Cardiac muscle cell (in vitro differentiated cells and primary cell): Measurements from ENCODE around the gene KDM7A. TPM values are rescaled to one million over a fixed set of nuclear protein-coding genes. Genes with fewer than 3 reads are reported as not detected.

Source experiments
- DNase-seq, 2 donors: peaks; one replicate each; pipeline versions ENCODE4 v3.0.0 to v3.0.0-alpha.2; 2010 to 2017; ENCODE audit warnings: low read depth in 1 of 2, low spot score in 1 of 2
- H3K27ac ChIP-seq: fragments of 200-600 bp; sonication (generic); 2 replicates; pipeline ENCODE4 v1.5.1; 2016
- H3K27me3 ChIP-seq: fragments of 200-600 bp; sonication (generic); 2 replicates; pipeline ENCODE4 v1.6.0; 2016; ENCODE audit warnings: control low read depth
- H3K36me3 ChIP-seq: fragments of 200-600 bp; sonication (generic); 2 replicates; pipeline ENCODE4 v1.5.1; 2016; ENCODE audit warnings: control low read depth
- H3K4me1 ChIP-seq: fragments of 200-600 bp; sonication (generic); 2 replicates; pipeline ENCODE4 v1.8.1; 2017; ENCODE audit warnings: low read depth, mild to moderate bottlenecking, mixed run types
- H3K4me3 ChIP-seq: fragments of 200-600 bp; sonication (generic); 2 replicates; pipeline ENCODE4 v1.5.1; 2016; ENCODE audit warnings: mild to moderate bottlenecking
- H3K9me3 ChIP-seq: fragments of 200-600 bp; sonication (generic); 2 replicates; pipeline ENCODE4 v1.5.1; 2017; ENCODE audit warnings: low read depth, mild to moderate bottlenecking, control low read depth
- polyA plus RNA-seq: library from polyadenylated mRNA; unstranded; fragments of >200 nt; fragmentation: Nextera tagmentation; extraction: Ambion mirVana; gene quantifications from 2 replicates; pipeline ENCODE4 v1.2.1, GENCODE V29; 2016
- total RNA-seq: library from RNA; depleted of rRNA; stranded (reverse); fragments of >200 nt; gene quantifications from 2 replicates; pipeline ENCODE4 v1.2.3, GENCODE V29; 2016
- TF ChIP-seq, protein P1 (sequence below): IDR thresholded peaks from 2 replicates; pipeline ENCODE4 v1.5.1; 2012; ENCODE audit warnings: low read depth, mild to moderate bottlenecking, low read length

KDM7A gene
- total and polyA plus RNA-seq, 2 experiments from 2014 or later: 1.9 to 7.5 TPM

GRCh38 chr7:140057143-140057535 is 119.6 kb downstream of the KDM7A start:
- H3K4me3 ChIP-seq: no peak overlapping the region
- H3K27me3 ChIP-seq: peaks cover 5% of the 10 kb centered on the region
- H3K4me1 ChIP-seq: peaks cover 5% of the 10 kb centered on the region
- H3K9me3 ChIP-seq: no peaks in the 10 kb centered on the region
- no peak overlapping the region for H3K27ac ChIP-seq
- no peak for DNase-seq
- H3K36me3 ChIP-seq: no peaks in the 10 kb centered on the region
- TF ChIP-seq, protein P1, sequence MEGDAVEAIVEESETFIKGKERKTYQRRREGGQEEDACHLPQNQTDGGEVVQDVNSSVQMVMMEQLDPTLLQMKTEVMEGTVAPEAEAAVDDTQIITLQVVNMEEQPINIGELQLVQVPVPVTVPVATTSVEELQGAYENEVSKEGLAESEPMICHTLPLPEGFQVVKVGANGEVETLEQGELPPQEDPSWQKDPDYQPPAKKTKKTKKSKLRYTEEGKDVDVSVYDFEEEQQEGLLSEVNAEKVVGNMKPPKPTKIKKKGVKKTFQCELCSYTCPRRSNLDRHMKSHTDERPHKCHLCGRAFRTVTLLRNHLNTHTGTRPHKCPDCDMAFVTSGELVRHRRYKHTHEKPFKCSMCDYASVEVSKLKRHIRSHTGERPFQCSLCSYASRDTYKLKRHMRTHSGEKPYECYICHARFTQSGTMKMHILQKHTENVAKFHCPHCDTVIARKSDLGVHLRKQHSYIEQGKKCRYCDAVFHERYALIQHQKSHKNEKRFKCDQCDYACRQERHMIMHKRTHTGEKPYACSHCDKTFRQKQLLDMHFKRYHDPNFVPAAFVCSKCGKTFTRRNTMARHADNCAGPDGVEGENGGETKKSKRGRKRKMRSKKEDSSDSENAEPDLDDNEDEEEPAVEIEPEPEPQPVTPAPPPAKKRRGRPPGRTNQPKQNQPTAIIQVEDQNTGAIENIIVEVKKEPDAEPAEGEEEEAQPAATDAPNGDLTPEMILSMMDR: no peak

- H3K4me3 ChIP-seq: no peak overlapping the region
- peaks cover 5% of the 10 kb centered on the region for H3K4me1 ChIP-seq
- no peaks in the 10 kb centered on the region for H3K9me3 ChIP-seq
- H3K27ac ChIP-seq: no peak overlapping the region
- H3K27me3 ChIP-seq: no peaks in the 10 kb centered on the region
- no peaks in the 10 kb centered on the region for H3K36me3 ChIP-seq
- TF ChIP-seq, protein P1: no peak
- no peak for DNase-seq
Measured at GRCh38 chr7:140056431-140057142, 120.2 kb downstream of the KDM7A start.

DNA sequence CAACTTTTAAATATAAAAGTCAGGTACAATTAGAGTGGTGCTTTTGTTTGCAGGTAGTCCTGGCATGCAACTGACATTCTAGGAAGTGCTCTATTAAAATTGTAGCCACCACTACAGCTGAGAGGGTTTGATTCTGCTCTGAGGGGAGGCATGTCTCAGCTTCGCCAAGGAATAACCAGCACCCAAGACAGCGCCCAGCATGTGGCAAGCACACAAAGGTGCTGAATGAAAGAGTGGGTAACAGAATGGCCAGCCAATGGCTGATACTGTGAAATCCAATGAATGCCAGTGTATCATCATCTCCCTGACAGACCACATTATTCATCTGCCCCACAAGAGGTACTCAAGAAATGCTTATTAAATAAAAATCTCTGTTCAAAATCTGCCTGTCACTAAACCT is 121.0 kb downstream of the KDM7A start:
- Histone ChIP-seq H3K4me1 (peaks cover 5% of the 10 kb centered on the region), H3K4me3 (no peak overlapping the region), H3K27me3 (no peaks in the 10 kb centered on the region), H3K9me3 (no peaks in the 10 kb centered on the region), H3K36me3 (no peaks in the 10 kb centered on the region), H3K27ac (no peak overlapping the region)
- DNase-seq: no peak
- TF ChIP-seq, protein P1: no peak

GRCh38 chr7:140054751-140055150 is 122.0 kb downstream of the KDM7A start:
- H3K9me3 ChIP-seq: no peaks in the 10 kb centered on the region
- no peaks in the 10 kb centered on the region for H3K36me3 ChIP-seq
- H3K27ac ChIP-seq: no peak overlapping the region
- no peaks in the 10 kb centered on the region for H3K27me3 ChIP-seq
- no peak for DNase-seq
- no peak overlapping the region for H3K4me3 ChIP-seq
- peaks cover 1% of the 10 kb centered on the region for H3K4me1 ChIP-seq
- TF ChIP-seq, protein P1: no peak

DNA sequence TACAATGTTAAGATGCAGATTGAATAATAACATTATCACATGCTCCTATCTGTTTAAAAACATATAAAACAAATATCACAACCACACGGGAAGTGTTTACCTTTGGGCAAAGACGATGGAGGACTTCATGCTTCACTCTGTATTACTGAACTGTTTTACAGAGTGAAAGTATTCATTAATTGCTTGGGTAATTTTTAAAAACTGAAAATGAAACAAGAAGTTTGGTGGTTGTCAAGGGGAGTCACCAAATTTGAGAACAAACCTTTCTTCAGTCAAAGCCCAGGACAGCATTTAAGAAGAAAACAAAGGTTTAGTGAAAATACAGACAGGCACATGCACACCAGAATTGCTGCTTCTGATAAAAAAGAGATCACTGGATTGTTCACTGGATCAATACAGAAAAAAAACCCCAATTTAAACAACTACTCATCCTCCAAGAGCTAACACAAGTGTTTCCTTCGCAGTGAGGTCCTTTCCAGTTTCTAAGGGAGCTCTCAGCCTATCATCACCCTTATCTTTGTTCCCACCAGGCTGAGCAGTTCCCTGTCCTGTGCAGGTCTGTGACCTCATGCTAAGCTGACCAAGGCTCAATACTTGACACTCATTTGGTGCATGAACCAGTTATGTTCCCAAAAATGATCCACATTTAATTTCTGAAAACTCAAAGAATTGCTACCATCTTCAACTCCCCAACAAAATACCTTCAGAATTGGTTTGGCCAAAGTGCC is 122.8 kb downstream of the KDM7A start:
- Histone ChIP-seq H3K27me3 (no peaks in the 10 kb centered on the region), H3K4me3 (no peak overlapping the region), H3K27ac (no peak overlapping the region), H3K36me3 (no peaks in the 10 kb centered on the region), H3K4me1 (peaks cover under 1% of the 10 kb centered on the region), H3K9me3 (no peaks in the 10 kb centered on the region)
- TF ChIP-seq, protein P1: no peak
- DNase-seq: no peak
